ENCODE measurements around the gene LAMA4.
A peak's percentile ranks its signal among the peaks of the same experiment; 100 is the strongest.

The LAMA4 gene

GRCh38 chr6:112173221-112173804, 81.1 kb downstream of the LAMA4 start:
- H3K4me3 ChIP-seq (ENCODE audit: low read depth, low read length), result no peak overlapping the region
- no peaks in the 10 kb centered on the region for H3K27me3 ChIP-seq
- no peak for DNase-seq
- no peaks in the 10 kb centered on the region for H3K9me3 ChIP-seq
- no peak for TF ChIP-seq CTCF (IDR thresholded peaks at IDR 0.05; ENCODE audit: low read depth, low read length)
- no peaks in the 10 kb centered on the region for H3K36me3 ChIP-seq
- H3K4me1 ChIP-seq, result no peaks in the 10 kb centered on the region

GRCh38 chr6:112172540-112172939, 81.8 kb downstream of the LAMA4 start:
- Histone ChIP-seq H3K4me3 (ENCODE audit: low read depth, low read length) (no peak overlapping the region), H3K9me3 (no peaks in the 10 kb centered on the region), H3K36me3 (no peaks in the 10 kb centered on the region), H3K27me3 (no peaks in the 10 kb centered on the region), H3K4me1 (no peaks in the 10 kb centered on the region)
- no peak for DNase-seq
- no peak for TF ChIP-seq CTCF (IDR thresholded peaks at IDR 0.05; ENCODE audit: low read depth, low read length)

- H3K9me3 ChIP-seq, result no peaks in the 10 kb centered on the region
- no peak for DNase-seq
- H3K27me3 ChIP-seq, result no peaks in the 10 kb centered on the region
- H3K4me1 ChIP-seq, result no peaks in the 10 kb centered on the region
- no peak for TF ChIP-seq CTCF (IDR thresholded peaks at IDR 0.05; ENCODE audit: low read depth, low read length)
- H3K4me3 ChIP-seq (ENCODE audit: low read depth, low read length), result no peak overlapping the region
- no peaks in the 10 kb centered on the region for H3K36me3 ChIP-seq
Observed at GRCh38 chr6:112169541-112169940, 84.8 kb downstream of the LAMA4 start.

- Histone ChIP-seq H3K4me1 (peaks cover 2% of the 10 kb centered on the region; the same call in 1 of the 2 replicates), H3K36me3 (no peaks in the 10 kb centered on the region), H3K4me3 (ENCODE audit: low read depth, low read length) (no peak overlapping the region), H3K27me3 (no peaks in the 10 kb centered on the region), H3K9me3 (no peaks in the 10 kb centered on the region)
- DNase-seq, result peak; percentile 82
- TF ChIP-seq CTCF (IDR thresholded peaks at IDR 0.05; ENCODE audit: low read depth, low read length), result peak; percentile 96
Observed at GRCh38 chr6:112163295-112164257, 90.8 kb downstream of the LAMA4 start.

- peaks cover 2% of the 10 kb centered on the region; the same call in 1 of the 2 replicates for H3K4me1 ChIP-seq
- no peak for TF ChIP-seq CTCF (IDR thresholded peaks at IDR 0.05; ENCODE audit: low read depth, low read length)
- H3K4me3 ChIP-seq (ENCODE audit: low read depth, low read length), result no peak overlapping the region
- H3K9me3 ChIP-seq, result no peaks in the 10 kb centered on the region
- H3K36me3 ChIP-seq, result no peaks in the 10 kb centered on the region
- no peak for DNase-seq
- H3K27me3 ChIP-seq, result no peaks in the 10 kb centered on the region
Observed at GRCh38 chr6:112160745-112161144, 93.6 kb downstream of the LAMA4 start.

- H3K36me3 ChIP-seq, result no peaks in the 10 kb centered on the region
- DNase-seq, result no peak
- no peaks in the 10 kb centered on the region for H3K27me3 ChIP-seq
- no peaks in the 10 kb centered on the region for H3K9me3 ChIP-seq
- H3K4me3 ChIP-seq (ENCODE audit: low read depth, low read length), result no peak overlapping the region
- H3K4me1 ChIP-seq, result peaks cover 8% of the 10 kb centered on the region
- no peak for TF ChIP-seq CTCF (IDR thresholded peaks at IDR 0.05; ENCODE audit: low read depth, low read length)
Observed at GRCh38 chr6:112156668-112157067, 97.7 kb downstream of the LAMA4 start.

Data from BE2C (cell line).